Amygdala (tissue), 56 donors: Measurements from ENCODE around the gene SLC6A13.
"Not testable (repeated sequence)": the region's sequence is repeated elsewhere in the genome, so short reads cannot be mapped to it uniquely, and the experiment has no call there.

Source experiments
- DNase-seq, 56 donors: peaks; one replicate each; lab custom pipeline; 2025; lab: John Stamatoyannopoulos, UW

Gene SLC6A13

DNA sequence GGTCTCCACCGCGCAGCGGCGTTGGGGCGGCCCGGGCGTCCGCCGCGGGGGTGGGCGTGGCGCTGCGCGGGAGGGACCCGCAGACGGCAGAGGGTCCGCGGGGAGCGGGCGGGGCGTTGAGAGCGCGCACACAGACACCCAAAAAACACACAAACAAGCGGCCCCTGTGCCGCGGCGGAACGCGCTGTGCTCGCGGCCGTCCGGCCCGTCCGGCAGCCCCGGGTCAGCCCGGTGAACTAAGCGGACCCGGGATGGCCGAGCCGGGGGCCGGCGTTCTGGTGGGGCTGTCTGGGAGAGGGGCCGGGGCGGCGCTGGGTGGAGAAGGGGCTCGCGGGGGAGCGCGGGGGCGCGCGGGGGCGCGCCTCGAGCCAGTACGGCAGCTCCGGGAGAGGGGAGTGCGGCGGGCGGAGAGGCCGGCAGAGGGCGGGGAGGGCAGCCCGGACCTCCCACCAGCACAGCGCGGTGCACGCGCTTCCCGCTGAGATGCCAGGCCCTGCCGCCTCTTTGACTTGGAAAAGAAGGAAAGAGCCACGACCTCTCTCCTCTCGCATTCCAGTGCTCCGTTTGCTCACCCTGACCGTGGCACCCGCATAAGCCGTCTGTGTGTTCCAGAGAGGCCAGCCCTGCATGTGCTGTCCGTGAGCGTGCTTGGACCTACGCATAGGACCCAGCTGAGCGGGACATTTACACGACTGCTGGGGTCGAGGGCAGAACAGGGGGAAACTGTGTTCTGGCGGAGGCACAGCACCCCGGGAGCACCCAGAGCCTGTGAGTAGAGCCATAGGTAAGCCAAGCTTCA, 59.0 kb downstream of the SLC6A13 start:
- peak in 35 of 56 donors; percentile 15 to 76 (median 40) for DNase-seq

- no peak for DNase-seq
These were observed 59.6 kb downstream of the SLC6A13 start for GRCh38 chr12:203074-203461.

DNA sequence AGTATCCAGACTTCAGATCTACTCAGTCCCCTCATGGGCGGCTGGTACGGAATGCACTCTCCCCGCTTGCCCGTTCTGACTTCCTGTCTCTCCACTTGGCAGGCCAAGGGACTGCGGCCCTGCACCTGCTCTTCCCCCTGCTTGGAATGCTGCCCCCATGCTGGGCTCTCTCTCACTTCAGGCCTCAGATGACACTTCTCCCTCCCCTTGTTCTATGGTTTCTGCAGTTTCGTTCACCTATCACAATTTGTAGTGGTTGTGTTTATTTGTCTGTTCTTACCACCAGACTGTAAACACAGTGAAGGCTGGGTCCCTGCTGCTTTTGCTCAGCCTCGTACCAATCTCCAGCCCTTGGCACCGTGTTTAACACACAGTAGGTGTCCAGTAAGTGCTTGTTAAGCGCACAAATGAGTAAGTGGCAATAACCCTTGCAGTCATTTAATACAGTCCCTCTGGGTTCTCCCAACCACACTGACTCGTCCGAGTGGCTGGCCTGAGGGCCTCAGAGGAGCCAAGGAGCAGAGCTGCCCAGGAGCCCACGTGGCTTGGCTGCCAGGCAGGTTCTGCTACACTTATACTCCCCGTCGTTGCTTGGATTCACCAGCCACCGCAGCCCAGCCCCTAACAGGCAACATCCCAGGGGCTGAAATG, 60.4 kb downstream of the SLC6A13 start:
- peak in 7 of 56 donors; percentile 12 to 43 (median 18) for DNase-seq

DNA sequence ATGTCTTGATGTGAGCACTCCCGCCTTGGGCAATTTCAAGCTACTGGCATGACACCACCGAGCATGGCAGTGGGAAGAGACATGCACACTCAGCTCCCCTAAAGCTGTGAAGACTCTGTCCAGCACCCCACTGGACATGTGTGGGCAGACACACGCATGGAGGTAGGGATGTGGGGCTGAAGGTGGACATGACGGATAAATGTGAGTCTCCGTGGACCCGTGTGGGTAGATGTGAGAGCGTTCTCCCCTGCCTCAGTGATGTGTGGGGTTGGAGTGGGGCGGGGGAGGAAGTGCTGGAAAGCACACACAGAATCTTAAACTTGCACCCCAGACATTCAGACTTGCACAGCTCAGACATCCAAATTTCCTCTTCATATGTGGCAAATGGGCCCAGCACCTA, 61.3 kb downstream of the SLC6A13 start:
- no peak for DNase-seq

DNA sequence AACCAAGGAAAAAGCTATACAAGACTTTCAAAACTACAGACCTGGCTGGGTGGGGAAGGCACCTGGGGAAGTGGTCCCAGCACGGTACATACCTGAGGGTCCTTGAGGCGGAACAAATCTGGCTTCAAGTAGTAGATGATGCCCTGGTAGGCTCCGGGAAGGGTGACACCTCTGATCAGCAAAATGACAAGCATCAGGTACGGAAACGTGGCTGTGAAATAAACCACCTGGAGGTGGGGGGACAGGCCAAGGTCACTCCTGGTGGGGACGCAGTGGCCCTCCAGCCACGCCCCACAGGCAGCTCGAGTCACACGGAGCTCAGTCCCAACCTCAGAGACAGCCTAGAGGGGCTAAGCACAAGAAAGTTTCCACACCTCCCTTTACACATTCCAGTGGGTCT, 63.9 kb downstream of the SLC6A13 start:
- DNase-seq, result peak in 1 of 56 donors; percentile 16

- no peak for DNase-seq
These were observed 64.5 kb downstream of the SLC6A13 start for GRCh38 chr12:197911-198695.

- DNase-seq, result no peak
These were observed 65.3 kb downstream of the SLC6A13 start for GRCh38 chr12:197347-197746.

GRCh38 chr12:196436-196835, 66.2 kb downstream of the SLC6A13 start:
- no peak for DNase-seq

DNA sequence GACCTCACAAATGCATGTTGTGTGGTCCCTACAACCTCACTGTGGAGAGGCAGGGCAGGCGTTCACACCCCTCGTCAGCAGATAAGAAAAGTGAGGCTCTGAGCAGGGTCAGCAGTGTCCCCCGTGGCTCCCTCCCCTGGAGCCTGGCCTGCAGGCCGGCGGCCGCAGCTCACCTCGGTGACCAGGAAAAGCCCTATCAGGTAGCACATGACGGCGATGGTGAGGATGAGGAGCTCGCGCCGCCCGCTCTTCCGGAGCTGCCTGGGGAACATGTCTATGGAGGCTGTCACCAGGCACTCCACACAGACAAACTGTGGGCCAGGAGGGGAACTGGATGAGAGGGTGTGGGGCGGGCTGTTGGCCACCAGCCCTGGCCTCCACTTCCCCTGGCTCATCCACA, 66.7 kb downstream of the SLC6A13 start:
- no peak for DNase-seq

GRCh38 chr12:195156-195555, 67.5 kb downstream of the SLC6A13 start:
- DNase-seq, result no peak

DNA sequence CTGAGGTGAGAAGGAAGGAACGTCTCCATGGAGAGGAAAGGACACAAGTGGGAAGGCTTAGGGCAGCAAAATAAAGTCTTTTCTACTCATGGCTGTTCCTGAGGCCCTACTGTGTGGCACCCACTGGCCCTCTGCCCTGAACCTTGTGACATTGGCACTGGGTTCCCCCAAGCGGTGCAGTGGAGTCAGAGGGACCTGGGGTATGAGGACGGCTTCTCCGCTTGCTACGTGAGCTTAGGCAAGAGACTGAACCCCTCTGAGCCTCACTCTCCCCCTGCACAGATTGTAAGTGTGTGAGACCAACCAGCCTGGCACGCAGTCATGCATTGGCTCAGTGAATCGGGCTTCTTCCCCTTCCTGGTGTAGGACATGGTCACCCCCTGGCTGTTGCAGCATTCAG, 68.4 kb downstream of the SLC6A13 start:
- DNase-seq, result no peak

DNA sequence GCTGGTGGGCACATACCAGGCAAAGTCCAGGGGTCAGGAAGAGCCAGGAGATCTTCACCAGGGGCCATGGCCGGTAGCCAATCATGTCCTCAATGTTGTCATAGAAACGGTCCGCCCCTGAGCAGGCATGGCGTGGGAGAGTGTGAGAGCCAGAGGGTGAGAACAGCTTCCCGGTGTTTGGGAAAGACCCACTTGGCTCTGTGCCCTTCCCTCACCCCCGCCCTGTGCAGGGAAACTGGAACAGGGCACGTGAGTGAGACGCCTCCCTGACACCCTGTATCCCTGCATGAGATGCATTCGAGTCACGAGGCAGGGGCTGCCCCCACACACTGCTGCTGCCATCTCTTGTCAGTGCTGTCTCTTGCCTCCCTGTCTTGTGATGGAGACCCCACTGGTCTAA, 69.4 kb downstream of the SLC6A13 start:
- peak in 33 of 56 donors; percentile 9 to 90 (median 39) for DNase-seq

- no peak for DNase-seq
These were observed 71.1 kb downstream of the SLC6A13 start for GRCh38 chr12:191541-191940.

DNA sequence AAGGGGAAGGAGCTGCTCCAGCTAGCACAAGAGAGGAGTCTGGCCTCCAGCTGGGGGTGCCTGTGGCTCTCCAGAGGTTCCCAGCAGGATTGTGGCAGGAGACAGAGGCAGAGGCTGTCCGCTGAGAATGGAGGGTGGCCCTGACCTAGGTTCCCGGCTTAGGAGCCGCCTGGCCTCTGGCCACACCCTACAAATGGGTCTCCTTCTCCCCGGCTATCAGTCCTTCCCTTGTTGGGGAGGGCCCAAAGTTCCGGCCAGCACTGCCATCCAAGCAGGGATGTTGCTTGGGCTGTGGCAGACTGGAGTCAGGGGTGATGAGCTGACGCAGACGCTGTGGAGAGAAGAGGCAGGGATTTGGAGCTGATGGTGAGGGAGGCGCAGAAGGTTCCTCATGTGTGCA, 71.8 kb downstream of the SLC6A13 start:
- no peak for DNase-seq

GRCh38 chr12:189622-189962, 73.0 kb downstream of the SLC6A13 start:
- DNase-seq, result no peak

GRCh38 chr12:188910-189621, 73.6 kb downstream of the SLC6A13 start:
- peak in 41 of 56 donors; percentile 17 to 78 (median 44) for DNase-seq

DNA sequence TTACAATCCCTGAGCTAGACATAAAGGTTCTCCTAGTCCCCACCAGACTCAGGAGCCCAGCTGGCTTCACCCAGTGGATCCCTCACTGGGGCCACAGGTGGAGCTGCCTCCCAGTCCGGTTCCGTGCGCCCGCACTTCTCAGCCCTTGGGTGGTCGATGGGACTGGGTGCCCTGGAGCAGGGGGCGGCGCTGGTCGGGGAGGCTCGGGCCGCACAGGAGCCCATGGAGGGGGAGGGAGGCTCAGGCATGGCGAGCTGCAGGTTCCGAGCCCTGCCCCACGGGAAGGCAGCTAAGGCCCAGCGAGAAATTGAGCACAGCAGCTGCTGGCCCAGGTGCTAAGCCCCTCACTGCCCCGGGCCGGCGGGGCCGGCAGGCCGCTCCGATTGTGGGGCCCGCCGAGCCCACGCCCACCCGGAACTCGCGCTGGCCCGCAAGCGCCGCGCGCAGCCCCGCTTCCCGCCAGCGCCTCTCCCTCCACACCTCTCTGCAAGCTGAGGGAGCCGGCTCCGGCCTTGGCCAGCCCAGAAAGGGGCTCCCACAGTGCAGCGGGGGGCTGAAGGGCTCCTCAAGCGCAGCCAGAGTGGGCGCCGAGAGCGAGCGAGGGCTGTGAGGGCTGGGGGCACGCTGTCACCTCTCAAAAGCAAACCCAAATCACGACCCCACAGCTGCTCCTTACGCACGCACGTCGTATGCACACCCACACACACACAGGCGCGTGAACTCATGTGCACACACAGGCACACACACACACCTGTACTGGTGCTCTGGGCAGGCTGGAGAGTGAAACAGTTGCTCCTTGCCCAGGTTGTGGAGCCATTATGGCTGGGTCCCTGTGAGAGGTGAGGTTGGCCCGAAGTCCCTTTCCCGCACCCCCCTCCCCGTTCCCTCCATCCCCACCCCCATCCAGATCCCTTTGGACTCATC, 74.4 kb downstream of the SLC6A13 start:
- not testable (repeated sequence) for DNase-seq

GRCh38 chr12:186006-186625, 76.5 kb downstream of the SLC6A13 start:
- DNase-seq, result no peak

GRCh38 chr12:185576-185955, 77.1 kb downstream of the SLC6A13 start:
- DNase-seq, result no peak
